Putamen (tissue), 1 donor: Measurements from ENCODE around the gene SNIP1.
"Not testable (repeated sequence)": the region's sequence is repeated elsewhere in the genome, so short reads cannot be mapped to it uniquely, and the experiment has no call there.

ENCODE experiments used
- DNase-seq: peaks from one replicate; pipeline ENCODE4 v3.0.0-alpha.2; 2016; ENCODE audit warnings: low spot score

Gene SNIP1

GRCh38 chr1:37513795-37514349, 40.2 kb downstream of the SNIP1 start:
- peak; percentile 21 for DNase-seq

- no peak for DNase-seq
These were observed 44.9 kb downstream of the SNIP1 start for GRCh38 chr1:37509181-37509580.

GRCh38 chr1:37506740-37507139, 47.4 kb downstream of the SNIP1 start:
- no peak for DNase-seq

- not testable (repeated sequence) for DNase-seq
These were observed 51.3 kb downstream of the SNIP1 start for GRCh38 chr1:37502791-37503190.

GRCh38 chr1:37502104-37502503, 52.0 kb downstream of the SNIP1 start:
- DNase-seq = no peak

GRCh38 chr1:37501661-37502060, 52.4 kb downstream of the SNIP1 start:
- no peak for DNase-seq

GRCh38 chr1:37498872-37499617, 55.0 kb downstream of the SNIP1 start:
- no peak for DNase-seq

- DNase-seq = no peak
These were observed 56.3 kb downstream of the SNIP1 start for GRCh38 chr1:37497832-37498231.

- DNase-seq = no peak
These were observed 58.2 kb downstream of the SNIP1 start for GRCh38 chr1:37495875-37496274.

- no peak for DNase-seq
These were observed 60.6 kb downstream of the SNIP1 start for GRCh38 chr1:37493336-37494098.

- no peak for DNase-seq
These were observed 66.5 kb downstream of the SNIP1 start for GRCh38 chr1:37487619-37487984.

- no peak for DNase-seq
These were observed 67.1 kb downstream of the SNIP1 start for GRCh38 chr1:37486680-37487618.

- no peak for DNase-seq
These were observed 68.0 kb downstream of the SNIP1 start for GRCh38 chr1:37485902-37486679.
